ENCODE results near the gene SPRED1. TPM values are rescaled to one million over a fixed set of nuclear protein-coding genes. Genes with fewer than 3 reads are reported as not detected.

Gene SPRED1
- total RNA-seq, 4 donors from 2014 or later, result 77.9 to 92.7 (median 82.6) TPM

- no peaks in the 10 kb centered on the region for H3K27me3 ChIP-seq
- peak; percentile 74 to 85 for DNase-seq
- no peak overlapping the region for H3K4me3 ChIP-seq (replicated peaks in 1 of 3)
- intact Hi-C loops (cut with DNase I), result no loop called here
- no peak overlapping the region for H3K27ac ChIP-seq
- 61 to 67% methylated on average over 3 of the region's 3 CpGs for WGBS, 2 donors
- no peaks in the 10 kb centered on the region for H3K36me3 ChIP-seq
- TF ChIP-seq CTCF (IDR thresholded peaks at IDR 0.05) (peak; percentile 44 to 90 (median 86)), POLR2A (IDR thresholded peaks at IDR 0.05) (no peak)
- no peaks in the 10 kb centered on the region for H3K9me3 ChIP-seq
- no peaks in the 10 kb centered on the region for H3K4me1 ChIP-seq
Measured at GRCh38 chr15:38389924-38390542, 137.4 kb downstream of the SPRED1 start.

GRCh38 chr15:38391191-38391590 lies 138.6 kb downstream of the SPRED1 start:
- H3K4me3 ChIP-seq (replicated peaks in 1 of 3), result no peak overlapping the region
- 65 to 67% methylated on average over 2 of the region's 2 CpGs for WGBS, 2 donors

DNA sequence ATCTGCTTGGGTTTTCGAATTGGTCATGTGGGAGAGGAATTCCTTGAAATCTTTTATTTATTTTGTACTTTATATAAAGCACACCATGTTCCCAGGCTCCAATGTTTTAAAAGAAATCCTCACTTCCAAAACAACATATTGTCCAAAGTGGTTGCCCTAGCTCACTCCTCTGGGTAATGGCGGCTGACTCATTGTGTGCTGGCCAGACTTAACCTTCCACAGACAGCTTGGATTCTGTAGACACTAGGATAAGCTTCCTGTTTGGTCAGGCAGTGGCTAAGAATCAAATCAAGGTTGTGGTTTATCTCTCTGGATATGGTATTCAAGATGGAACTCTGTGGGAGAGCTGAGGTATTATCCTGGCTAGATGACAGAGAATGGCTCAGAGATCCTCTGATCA lies 145.5 kb downstream of the SPRED1 start:
- intact Hi-C loops (cut with DNase I), result no loop called here
- Histone ChIP-seq H3K4me3 (replicated peaks in 1 of 3) (no peak overlapping the region), H3K27me3 (no peaks in the 10 kb centered on the region), H3K27ac (peak overlapping the region in 1 of 3 donors; percentile 33), H3K9me3 (no peaks in the 10 kb centered on the region), H3K36me3 (no peaks in the 10 kb centered on the region), H3K4me1 (peaks cover 0 to 3% of the 10 kb centered on the region in 2 donors)
- TF ChIP-seq POLR2A (IDR thresholded peaks at IDR 0.05) (no peak), CTCF (IDR thresholded peaks at IDR 0.05) (no peak)
- 71 to 73% methylated on average over 2 of the region's 2 CpGs for WGBS, 2 donors
- DNase-seq, result no peak

More at GRCh38 chr15:38391191-38391590, 138.6 kb downstream of the SPRED1 start:
- no peak for DNase-seq
- H3K27ac ChIP-seq, result no peak overlapping the region
- no peaks in the 10 kb centered on the region for H3K27me3 ChIP-seq
- TF ChIP-seq CTCF (IDR thresholded peaks at IDR 0.05) (no peak), POLR2A (IDR thresholded peaks at IDR 0.05) (no peak)
- no peaks in the 10 kb centered on the region for H3K9me3 ChIP-seq
- no peaks in the 10 kb centered on the region for H3K36me3 ChIP-seq
- no peaks in the 10 kb centered on the region for H3K4me1 ChIP-seq
- intact Hi-C loops (cut with DNase I), result no loop called here

DNA sequence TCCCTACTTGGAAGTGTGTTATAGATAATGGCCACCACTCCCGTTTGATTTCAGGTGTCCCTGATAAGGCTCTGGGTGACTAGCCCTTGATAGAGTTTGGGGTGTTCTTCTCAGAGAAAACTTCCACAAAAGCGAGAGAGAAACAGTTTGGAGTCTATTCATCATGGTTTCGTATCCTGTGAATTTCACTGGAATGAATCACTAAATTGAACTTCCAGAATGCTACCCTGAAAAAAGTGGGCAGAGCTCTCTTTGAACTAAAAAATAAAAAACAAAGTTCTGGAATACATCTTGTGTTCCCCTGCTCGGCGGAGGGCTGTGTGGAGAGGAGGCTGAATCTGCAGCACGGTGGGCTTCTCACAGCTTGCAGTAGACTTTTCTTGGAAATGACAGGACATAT lies 148.5 kb downstream of the SPRED1 start:
- TF ChIP-seq POLR2A (IDR thresholded peaks at IDR 0.05) (no peak), CTCF (IDR thresholded peaks at IDR 0.05) (no peak)
- DNase-seq, result no peak
- 83 to 84% methylated on average over 6 of the region's 6 CpGs for WGBS, 2 donors
- Histone ChIP-seq H3K27me3 (no peaks in the 10 kb centered on the region), H3K4me1 (peaks cover 0 to 3% of the 10 kb centered on the region in 2 donors), H3K9me3 (no peaks in the 10 kb centered on the region), H3K36me3 (no peaks in the 10 kb centered on the region), H3K27ac (peak overlapping the region in 2 of 3 donors; percentile 28 to 39), H3K4me3 (replicated peaks in 1 of 3) (no peak overlapping the region)
- intact Hi-C loops (cut with DNase I), result no loop called here

DNA sequence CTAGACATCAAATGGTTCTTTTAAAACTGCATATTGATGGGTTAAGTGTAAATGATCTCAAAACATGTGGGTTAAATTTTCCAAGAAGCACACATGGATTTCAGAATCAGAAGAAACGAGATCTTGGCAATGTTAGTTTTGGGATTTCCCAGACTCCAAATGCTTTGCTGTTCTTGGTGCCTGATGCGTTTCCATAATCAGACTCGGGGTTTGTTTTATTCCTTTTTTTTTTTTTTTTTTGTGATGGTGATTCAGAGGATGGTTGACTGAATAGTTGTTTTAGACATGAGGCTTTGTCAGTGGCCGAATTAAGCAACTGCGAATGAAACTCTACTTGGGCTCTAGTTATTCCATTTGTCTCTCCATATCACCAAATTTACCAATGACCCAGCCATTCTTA lies 149.1 kb downstream of the SPRED1 start:
- no peaks in the 10 kb centered on the region for H3K9me3 ChIP-seq
- 74 to 76% methylated on average over 5 of the region's 5 CpGs for WGBS, 2 donors
- TF ChIP-seq POLR2A (IDR thresholded peaks at IDR 0.05) (no peak), CTCF (IDR thresholded peaks at IDR 0.05) (no peak)
- no peaks in the 10 kb centered on the region for H3K36me3 ChIP-seq
- no peak overlapping the region for H3K4me3 ChIP-seq (replicated peaks in 1 of 3)
- H3K4me1 ChIP-seq, result peaks cover 0 to 3% of the 10 kb centered on the region in 2 donors
- DNase-seq, result no peak
- peak overlapping the region in 2 of 3 donors; percentile 28 to 39 for H3K27ac ChIP-seq
- no peaks in the 10 kb centered on the region for H3K27me3 ChIP-seq
- intact Hi-C loops (cut with DNase I), result no loop called here
